NCI-H748 (cell line): ENCODE measurements around the gene SLC35F6.
"Not testable (repeated sequence)": the region's sequence is repeated elsewhere in the genome, so short reads cannot be mapped to it uniquely, and the experiment has no call there.

Experiments used
- DNase-seq: peaks from one replicate; lab custom pipeline; 2025; ENCODE audit not compliant: unreplicated experiment; lab: John Stamatoyannopoulos, UW

SLC35F6 gene

DNA sequence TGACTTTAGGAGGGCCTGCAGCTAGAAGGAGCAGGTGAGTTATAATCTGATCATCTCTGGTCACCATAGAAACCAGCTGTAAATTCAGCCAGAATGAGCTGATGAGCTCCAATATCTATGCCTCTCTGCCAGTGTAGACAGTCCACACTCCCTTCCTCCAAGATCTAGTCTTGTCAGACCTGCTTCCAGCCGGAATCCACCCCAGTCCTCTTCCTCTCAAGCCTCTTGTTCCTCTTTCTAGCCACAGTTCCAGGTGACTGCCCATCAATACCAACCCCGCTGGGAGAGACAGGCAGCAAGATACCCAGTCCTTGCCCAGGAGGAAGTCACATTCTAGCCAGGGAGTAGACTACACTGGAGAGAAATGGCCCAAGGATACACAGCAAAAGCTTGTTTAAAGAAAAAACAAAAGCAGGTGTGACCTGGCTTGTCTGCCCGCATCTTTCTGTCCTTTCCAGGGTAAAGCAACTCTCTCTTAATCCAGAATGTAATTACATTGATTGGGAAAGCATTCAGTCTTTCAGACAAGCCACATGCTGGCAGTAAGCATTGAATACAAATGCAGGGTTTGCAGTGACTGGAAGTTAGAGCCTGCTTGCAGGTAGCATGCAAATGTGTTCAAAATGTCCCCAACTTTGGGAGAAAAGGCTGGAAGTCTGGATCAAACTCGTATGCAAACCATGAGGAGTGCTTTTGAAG, 9.0 kb upstream of the SLC35F6 start:
- peak; percentile 17 for DNase-seq

DNA sequence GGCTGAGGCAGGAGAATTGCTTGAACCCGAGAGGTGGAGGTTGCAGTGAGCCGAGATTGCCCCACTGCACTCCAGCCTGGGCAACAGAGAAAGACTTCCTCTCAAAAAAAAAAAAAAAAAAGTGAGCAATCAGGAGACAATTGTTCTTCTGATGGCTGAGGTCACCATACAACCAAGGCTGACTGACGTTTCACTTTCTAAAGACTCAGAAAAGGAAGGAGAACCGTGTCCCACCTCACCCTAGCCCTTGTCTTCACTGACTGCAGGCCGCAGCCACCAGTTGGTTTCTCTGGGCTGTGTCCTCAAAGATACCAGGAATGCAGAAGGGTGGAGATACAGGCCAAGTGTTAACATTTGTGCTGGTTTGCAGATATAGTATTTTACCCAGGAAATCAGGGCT, 7.7 kb upstream of the SLC35F6 start:
- no peak for DNase-seq

DNA sequence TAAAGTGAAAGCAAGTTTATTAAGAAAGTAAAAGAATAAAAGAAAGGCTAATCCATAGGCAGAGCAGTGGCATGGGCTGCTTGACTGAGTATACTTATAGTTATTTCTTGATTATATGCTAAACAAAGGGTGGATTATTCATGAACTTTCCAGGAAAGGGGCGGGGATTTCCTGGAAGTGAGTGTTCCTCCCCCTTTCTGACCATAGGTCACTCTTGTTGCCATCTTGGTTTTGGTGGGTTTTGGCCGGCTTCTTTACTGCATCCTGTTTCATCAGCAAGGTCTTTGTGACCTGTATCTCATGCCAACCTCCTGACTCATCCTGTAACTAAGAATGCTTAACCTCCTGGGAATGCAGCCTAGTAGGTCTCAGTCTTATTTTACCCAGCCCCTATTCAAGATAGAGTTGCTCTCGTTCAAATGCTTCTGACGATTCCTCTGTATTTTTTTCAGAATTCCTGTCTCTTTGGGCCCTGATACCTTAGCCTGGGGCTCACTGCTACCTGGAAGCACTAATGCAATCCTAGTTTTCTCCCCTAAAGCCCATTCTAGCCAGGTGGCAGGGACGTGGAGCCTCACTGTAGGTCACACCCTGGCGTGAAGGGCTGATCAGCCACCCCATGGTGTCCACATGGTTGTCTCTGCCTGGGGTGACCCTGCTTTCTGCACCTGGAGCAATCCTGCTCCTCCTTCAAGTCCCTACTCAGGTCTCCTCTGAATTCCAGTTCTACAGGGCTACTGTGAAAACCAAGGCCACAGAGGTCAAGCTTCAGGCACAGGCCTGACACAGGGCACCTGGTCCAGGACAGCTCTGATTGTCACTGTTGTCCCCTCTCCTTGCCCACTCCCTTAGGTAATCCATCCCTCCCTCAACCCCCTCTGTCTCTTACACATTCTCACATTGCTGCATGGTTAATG, 6.0 kb upstream of the SLC35F6 start:
- no peak for DNase-seq

DNA sequence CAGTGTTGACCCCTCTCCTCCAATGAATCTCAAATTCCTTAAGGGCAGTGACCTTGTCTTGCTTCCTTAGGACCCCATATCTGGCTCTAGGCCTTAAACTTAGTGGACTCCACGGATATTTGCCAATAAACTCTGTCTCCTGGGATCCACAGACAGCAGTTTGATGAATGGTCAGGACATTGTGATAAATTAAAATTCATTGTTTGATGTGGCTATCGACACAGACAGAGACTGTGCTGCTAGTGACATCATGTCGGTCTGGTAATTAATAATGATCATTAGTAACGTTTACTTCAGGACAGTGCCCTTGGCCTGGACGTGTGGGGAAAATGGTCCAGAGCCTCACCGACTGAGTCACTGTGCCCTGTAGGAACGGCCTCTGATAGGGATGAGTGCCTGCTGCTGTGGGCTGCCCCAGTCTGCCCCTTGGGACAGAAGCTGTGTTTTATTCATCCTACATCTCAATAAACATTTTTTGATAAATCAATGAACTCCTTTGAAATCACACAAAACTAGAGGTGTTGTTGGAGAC, 5.2 kb upstream of the SLC35F6 start:
- DNase-seq: no peak

DNA sequence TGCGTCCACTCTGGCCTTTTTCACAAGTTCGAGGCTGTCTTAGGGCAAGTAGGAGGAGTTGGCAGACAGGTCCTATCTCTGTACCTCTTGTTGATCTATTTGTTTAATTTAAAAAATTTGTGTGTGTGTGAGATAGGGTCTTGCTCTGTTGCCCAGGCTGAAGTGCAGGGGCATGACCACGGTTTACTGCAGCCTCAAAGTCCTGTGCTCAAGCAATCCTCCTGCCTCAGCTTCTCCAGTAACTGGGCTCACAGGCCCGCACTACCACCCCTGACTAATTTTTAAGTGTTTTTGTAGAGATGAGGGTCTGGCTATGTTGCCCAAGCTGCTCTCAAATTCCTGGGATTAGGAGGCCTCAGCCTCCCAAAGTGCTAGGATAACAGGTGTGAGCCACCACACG, 4.2 kb upstream of the SLC35F6 start:
- no peak for DNase-seq

DNA sequence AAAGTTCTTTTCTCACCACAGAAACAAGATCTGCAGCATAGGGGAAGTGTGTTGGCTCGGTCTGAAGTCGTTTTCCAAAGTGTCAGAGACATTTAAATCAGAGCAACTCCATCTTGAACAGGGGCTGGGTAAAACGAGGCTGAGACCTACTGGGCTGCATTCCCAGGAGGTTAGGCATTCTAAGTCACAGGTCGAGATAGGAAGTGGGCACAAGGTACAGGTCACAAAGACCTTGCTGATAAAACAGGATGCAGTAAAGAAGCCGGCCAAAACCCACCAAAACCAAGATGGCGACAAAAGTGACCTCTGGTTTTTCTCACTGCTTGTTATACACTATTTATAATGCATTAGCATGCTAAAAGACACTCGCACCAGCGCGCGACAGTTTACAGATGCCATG, 3.1 kb upstream of the SLC35F6 start:
- not testable (repeated sequence) for DNase-seq

DNA sequence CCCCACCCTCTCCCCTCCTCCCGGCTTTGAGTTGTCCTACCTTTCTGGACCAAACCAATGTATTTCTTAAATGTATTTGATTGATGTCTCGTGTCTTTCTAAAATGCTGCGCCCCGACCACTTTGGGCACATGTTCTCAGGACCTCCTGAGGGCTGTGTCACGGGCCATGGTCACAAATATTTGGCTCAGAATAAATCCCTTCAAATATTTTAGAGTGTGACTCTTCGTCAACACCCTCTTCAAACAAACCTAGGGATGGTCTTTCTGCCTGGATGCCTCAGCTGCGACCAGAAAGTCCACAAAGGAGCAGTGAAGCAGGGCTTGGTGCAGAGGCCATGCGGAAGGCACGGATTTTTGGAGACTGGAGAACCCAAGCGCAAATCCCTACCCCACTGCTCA, 1.1 kb upstream of the SLC35F6 start:
- DNase-seq: no peak

DNA sequence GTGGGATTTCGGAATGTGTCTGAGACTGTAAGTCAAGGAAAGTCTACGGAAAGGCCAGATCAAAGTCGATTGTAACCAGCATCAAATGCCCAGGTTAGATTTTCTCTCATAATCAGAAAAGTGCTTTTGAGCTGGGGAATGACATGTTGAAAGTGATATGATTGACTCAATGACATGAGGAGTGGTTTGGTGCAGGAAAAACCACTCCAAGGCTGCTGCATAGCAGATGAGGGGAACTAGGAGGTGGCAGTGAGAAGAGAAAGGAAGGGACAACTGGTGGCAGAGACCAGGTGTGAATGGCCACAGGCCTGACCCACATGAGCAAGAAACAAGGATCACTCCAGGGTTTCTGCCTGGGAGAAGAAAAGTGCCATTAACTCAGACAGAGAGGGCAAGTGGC, 822 bp downstream of the SLC35F6 start:
- DNase-seq: no peak

DNA sequence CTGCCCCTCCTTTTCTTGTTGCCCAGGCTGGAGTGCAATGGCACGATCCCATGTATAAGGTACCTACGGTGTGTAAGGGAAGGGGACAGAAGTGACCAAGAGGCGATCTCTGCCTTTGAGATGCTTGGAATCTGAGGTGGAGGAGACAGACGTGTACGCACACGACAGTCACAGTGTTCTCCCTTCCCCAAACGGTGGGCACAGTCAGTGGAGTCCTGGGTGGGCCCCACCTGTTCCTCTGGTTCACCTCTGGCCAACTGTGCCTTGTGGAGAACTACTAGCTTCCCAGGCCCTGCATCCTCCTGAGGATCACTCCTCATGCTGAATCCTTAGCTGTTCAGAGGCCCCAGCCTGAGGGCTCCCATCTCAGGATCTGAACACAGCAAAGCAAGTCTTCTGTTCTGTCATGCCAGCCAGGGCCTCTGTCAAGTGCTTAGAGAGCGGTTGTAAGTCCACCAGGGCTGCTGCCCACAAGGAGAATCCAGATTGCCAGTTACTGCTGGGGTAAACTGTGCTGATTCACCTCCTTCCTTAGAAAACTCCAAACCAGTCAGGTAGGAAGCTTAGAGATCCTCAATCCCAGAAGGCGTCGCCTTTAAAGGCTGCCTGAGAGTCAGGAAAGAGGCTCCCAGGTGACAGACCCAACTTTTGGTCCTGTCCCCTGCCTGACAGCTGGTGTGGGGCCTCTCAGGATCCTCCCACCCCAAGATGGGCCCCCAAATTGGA, 1.6 kb downstream of the SLC35F6 start:
- DNase-seq: no peak

DNA sequence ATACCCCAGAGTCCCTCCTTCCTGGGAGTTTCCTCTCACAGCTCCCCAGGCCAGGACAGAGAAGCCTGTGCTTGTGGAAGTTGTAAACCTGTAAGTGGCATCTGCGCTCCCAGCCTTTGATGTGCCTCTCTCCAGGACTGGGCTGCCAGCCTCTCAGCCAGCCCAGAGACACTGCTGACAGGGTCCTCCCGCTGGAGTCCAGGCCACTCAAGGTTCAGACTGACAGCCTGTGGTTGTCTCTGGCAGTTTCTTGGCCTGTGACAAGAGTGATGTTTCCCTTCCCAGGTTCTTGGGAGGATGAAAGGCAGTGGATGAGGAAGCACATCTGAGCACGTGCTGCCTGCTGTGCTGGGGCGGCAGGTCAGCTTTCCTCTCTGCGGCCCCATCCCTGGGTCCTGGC, 3.0 kb downstream of the SLC35F6 start:
- no peak for DNase-seq

DNA sequence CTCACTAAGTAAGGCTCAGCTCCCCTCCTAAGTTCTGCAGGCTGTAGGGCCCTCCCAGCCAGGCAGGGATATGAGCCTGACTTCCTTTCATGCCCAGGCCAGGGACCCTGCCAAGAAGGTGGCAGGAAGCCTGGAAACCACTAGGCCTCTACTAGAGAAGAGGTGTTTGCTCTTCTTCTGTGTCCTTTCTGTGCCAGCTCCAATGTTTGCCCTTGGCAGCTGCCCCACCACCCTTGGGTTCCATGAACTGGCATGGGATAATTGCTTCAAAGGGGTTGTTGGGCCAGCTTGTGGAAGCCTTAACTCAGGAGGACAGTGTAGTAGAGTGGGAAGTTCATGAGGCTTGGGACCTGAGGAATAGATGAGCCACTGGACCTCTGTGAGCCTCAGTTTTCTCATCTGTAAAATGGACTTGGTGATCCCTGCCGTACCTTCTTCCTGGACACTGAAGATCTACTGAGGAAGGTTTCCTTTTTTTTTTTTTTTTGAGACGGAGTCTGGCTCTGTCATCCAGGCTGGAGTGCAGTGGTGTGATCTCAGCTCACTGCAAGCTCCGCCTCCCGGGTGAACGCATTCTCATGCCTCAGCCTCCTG, 3.9 kb downstream of the SLC35F6 start:
- DNase-seq: no peak

DNA sequence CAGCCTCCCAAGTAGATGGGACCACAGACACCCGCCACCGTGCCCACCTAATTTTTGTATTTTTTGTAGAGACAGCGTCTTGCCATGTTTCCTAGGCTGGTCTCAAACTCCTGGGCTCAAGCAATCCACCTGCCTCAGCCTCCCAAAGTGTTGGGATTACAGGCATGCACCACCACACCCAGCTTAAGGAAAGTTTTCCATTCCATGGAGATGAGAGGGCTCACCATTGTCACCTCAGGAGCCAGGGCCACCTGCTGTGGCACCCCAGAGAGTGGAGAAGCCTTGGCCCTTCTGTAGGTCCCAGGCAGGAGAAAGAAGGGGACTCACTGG, 4.6 kb downstream of the SLC35F6 start:
- DNase-seq: no peak

DNA sequence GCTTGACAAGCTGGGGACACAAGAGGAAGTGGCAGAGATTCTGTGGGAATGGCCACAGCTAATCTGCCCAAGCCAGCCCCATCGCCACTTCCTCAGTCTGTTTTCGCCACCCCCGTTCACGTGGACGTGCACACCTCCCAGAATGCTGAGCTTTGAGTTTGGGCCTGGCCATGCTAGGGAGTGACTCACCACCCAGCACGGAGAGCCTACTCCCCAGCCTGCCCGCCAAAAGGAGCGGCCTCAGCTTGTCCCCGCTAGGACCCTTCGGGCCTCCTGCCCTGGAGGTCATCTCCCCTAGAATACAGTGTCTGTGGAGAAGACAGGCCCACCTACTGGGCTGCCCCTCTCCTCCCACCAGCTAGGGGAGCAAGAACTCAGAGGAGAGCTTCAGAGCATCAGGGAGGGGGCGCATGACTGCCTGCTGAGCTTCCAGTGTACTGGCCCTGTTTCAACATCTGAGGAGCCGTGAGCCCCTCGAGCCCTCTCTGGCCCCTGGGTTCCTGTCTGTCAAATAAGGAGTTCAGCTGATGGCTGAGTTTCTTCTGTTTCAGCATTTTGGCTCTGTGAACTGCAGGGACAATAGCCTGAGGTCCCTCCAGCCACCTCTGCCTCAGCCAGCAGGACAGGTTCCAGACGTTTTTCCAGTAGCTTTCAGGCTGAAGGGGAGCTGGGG, 5.1 kb downstream of the SLC35F6 start:
- no peak for DNase-seq

DNA sequence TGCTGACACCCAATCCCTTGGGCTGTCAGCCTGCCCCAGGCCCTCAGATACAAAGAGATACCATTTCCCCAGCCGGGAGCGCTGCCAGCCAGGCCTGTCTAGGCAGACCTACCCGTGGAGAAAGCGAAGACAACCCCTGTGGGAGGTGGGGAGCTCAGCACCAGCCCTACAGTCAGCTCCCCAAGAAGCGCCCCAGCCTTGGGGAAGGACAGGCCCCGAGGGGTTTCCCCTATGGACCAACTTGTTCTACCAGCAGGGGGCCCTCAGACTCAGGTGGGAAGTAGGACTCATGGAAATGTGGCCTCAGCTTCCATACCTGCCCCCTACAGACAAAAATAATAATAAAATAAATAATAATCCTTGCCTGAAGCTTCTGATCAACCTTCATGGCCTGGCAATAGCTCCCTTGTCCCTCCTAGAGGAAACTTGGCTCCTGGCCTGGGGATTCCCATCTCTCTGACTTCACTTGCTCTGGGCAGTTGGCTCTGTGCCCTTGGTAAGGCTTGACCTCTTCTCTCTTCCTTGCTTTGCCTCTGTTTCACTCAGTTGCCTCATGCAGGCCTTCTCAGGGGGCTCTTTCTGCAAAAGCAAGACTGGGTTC, 7.0 kb downstream of the SLC35F6 start:
- DNase-seq: no peak

DNA sequence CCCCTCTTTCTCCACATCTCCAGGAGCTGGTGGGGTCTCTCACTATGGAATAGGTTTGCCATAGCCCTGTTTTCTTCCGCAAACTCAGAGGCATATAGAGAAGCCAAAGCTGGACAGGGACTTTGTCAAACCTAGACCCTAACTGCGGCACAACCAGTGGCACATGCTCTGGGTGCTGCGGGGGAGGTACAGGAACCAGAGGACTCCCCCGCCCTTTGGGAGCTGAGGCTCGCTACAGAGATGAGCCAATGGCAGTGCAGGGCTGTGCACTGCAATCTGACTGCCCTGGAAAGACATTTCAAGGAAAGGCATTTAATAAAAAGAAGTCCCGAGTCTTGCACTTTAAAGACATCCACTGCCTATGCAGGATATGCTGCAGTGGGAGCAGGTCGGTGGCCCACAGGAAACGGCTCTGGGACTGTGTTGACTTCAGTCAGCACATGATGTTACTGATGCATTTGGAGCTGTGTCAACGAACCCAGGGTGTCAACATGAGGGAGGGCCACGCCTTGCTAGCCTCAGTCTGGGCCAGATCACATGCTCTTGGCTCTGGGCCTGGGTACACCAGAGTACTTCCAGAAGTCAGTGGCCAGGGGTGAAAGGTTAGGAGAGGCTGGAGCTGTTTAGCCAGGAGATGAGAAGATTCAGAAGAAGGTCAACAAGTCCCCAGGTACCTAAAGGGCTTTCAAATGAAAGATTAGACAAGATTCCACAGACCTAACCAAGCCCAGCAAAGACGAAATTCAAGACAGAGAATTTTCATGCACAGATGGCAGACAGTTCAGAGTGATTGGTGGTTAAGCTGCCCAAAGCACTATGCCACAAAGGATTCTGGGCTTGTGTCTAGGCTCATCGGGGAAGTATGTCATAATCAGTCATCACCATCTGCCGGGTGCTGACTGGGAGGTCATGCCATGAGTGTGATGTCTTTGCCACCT, 8.2 kb downstream of the SLC35F6 start:
- DNase-seq: peak; percentile 12

DNA sequence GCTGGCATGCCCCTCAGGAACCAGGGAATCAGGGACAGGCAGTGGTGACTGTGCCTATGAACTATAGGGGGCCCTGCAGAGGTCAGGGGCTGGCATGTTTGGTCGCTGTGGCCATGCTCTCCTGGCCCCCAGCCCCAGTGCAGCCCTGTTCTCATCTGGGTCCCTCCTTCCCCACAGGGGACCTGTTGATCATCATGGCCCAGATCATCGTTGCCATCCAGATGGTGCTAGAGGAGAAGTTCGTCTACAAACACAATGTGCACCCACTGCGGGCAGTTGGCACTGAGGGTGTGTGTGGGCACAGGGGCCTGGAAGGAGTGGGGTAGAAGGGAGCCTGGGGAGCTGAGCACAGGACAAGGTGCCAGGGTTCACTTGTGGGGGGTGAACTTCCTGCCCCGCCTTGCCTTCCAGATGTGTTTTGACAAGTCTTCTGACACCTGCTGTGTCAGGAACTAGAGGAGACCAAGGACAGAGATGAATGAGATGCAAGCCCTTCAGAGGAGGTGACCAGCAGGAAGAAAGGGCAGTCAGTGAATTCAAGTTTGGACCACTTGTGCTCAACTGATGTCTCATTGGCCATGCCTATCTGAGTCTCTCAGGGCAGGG, 12.2 kb downstream of the SLC35F6 start:
- no peak for DNase-seq

DNA sequence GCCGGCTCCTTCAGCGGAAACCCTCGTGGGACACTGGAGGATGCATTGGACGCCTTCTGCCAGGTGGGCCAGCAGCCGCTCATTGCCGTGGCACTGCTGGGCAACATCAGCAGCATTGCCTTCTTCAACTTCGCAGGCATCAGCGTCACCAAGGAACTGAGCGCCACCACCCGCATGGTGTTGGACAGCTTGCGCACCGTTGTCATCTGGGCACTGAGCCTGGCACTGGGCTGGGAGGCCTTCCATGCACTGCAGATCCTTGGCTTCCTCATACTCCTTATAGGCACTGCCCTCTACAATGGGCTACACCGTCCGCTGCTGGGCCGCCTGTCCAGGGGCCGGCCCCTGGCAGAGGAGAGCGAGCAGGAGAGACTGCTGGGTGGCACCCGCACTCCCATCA, 14.0 kb downstream of the SLC35F6 start:
- no peak for DNase-seq

DNA sequence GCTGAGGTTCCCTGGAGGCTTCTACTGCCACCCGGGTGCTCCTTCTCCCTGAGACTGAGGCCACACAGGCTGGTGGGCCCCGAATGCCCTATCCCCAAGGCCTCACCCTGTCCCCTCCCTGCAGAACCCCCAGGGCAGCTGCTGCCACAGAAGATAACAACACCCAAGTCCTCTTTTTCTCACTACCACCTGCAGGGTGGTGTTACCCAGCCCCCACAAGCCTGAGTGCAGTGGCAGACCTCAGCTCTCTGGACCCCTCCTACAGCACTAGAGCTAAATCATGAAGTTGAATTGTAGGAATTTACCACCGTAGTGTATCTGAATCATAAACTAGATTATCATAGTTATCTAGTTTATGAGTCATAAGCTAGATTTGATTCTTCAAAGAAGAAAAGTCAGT, 14.4 kb downstream of the SLC35F6 start:
- DNase-seq: no peak

DNA sequence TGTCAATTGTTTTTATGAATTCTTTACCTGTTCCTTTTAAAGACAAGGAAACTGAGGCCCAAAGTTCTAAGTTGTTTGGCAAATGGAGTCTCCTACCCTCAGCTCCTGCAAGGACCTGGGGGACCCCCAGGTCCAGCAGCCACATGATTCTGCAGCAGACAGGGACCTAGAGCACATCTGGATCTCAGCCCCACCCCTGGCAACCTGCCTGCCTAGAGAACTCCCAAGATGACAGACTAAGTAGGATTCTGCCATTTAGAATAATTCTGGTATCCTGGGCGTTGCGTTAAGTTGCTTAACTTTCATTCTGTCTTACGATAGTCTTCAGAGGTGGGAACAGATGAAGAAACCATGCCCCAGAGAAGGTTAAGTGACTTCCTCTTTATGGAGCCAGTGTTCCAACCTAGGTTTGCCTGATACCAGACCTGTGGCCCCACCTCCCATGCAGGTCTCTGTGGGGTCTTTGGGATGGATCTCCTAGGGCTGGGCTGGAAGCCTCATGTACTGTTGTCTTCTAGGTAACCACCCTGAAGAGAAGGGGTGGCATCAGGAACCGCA, 16.2 kb downstream of the SLC35F6 start:
- DNase-seq: no peak
